Activated CD8-positive, alpha-beta T cell treated with anti-CD3 and anti-CD28 coated beads for 36 hours (primary cell): ENCODE measurements around the gene GCFC2. TPM values are rescaled to one million over a fixed set of nuclear protein-coding genes. Genes with fewer than 3 reads are reported as not detected.

Source experiments
- ATAC-seq: fragments of 200-7000 bp; cut with Tn5 transposase; one replicate; pipeline ENCODE4 v1.10.0; 2021; ENCODE audit warnings: mild to moderate bottlenecking, moderate library complexity
- CTCF ChIA-PET: fragments of 350-600 bp; sonication (Branson Sonifier 250); formaldehyde crosslinking; loops from one replicate; lab custom pipeline; 2021; ENCODE audit warnings: antibody characterized with exemption; lab: Charles Lee
- POLR2A ChIA-PET: fragments of 350-600 bp; sonication (Branson Sonifier 250); formaldehyde crosslinking; loops from one replicate; lab custom pipeline; 2021; ENCODE audit warnings: antibody characterized with exemption; lab: Charles Lee
- DNase-seq: peaks from one replicate; pipeline ENCODE4 v3.0.0-alpha.2; 2020
- H3K27ac Mint-ChIP-seq: one replicate; pipeline ENCODE4 v1.8.0; 2021; ENCODE audit warnings: mild to moderate bottlenecking, mixed read lengths
- H3K27me3 Mint-ChIP-seq: one replicate; pipeline ENCODE4 v1.8.0; 2021; ENCODE audit warnings: mixed read lengths
- H3K36me3 Mint-ChIP-seq: one replicate; pipeline ENCODE4 v1.8.0; 2021; ENCODE audit warnings: low read depth, mixed read lengths
- H3K4me1 Mint-ChIP-seq: one replicate; pipeline ENCODE4 v1.8.0; 2021; ENCODE audit warnings: low read depth, mixed read lengths
- H3K4me3 Mint-ChIP-seq: one replicate; pipeline ENCODE4 v1.8.0; 2021; ENCODE audit warnings: mild to moderate bottlenecking, moderate library complexity, mixed read lengths
- H3K9me3 Mint-ChIP-seq: one replicate; pipeline ENCODE4 v1.8.0; 2021; ENCODE audit warnings: mixed read lengths
- intact Hi-C: fragments of 100-400 bp; cut with micrococcal nuclease; formaldehyde crosslinking; loops from one replicate; pipeline ENCODE4 v1.10.0; 2022
- total RNA-seq, 2 experiments: library from RNA; stranded (reverse); gene quantifications; one replicate each; pipeline ENCODE4 v1.2.3, GENCODE V29; 2021
- TF ChIP-seq, protein P1 (sequence below): fragments of 200-600 bp; IDR thresholded peaks from one replicate; pipeline ENCODE4 v1.8.0; 2022; ENCODE audit warnings: antibody characterized with exemption, mild to moderate bottlenecking

Gene GCFC2
- total RNA-seq, 2 experiments from 2014 or later = 29.8 to 36.1 TPM

DNA sequence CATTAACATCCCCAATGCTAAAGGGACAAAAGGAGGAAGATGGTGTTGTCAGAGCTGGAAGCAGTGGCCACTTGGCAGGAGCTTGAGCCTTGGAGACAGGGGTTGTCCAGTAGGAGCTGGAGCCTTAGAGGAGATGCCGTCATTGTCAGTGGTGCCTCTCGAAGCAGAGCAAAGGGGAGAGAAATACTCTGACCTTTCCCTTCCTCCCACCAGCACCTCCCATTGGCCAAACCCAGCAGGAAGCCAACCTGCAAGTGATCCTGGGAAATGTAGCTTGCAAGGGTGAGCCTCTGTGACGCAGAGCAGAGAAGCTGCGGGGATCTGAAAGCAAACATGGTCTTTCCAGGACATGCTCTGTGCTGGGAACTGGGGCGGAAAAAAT, 97.9 kb downstream of the GCFC2 start:
- POLR2A ChIA-PET = interaction anchor here (0.8 kb wide), 1 partner anchor 134 kb away, joined by 3 read pairs; no protein-coding TSS in a partner anchor
- H3K9me3 Mint-ChIP-seq = no peaks in the 10 kb centered on the region
- DNase-seq = no peak

More for the DNA sequence above, 97.9 kb downstream of the GCFC2 start:
- Mint-ChIP-seq H3K4me1 (peaks cover 3% of the 10 kb centered on the region), H3K27me3 (peaks cover 42% of the 10 kb centered on the region), H3K27ac (no peak overlapping the region), H3K36me3 (no peaks in the 10 kb centered on the region), H3K4me3 (no peak overlapping the region)
- CTCF ChIA-PET = interaction anchor here (2.0 to 2.3 kb wide), 2 partner anchors 15 to 27 kb away, joined by 7 to 8 read pairs; no protein-coding TSS in a partner anchor
- TF ChIP-seq, protein P1, sequence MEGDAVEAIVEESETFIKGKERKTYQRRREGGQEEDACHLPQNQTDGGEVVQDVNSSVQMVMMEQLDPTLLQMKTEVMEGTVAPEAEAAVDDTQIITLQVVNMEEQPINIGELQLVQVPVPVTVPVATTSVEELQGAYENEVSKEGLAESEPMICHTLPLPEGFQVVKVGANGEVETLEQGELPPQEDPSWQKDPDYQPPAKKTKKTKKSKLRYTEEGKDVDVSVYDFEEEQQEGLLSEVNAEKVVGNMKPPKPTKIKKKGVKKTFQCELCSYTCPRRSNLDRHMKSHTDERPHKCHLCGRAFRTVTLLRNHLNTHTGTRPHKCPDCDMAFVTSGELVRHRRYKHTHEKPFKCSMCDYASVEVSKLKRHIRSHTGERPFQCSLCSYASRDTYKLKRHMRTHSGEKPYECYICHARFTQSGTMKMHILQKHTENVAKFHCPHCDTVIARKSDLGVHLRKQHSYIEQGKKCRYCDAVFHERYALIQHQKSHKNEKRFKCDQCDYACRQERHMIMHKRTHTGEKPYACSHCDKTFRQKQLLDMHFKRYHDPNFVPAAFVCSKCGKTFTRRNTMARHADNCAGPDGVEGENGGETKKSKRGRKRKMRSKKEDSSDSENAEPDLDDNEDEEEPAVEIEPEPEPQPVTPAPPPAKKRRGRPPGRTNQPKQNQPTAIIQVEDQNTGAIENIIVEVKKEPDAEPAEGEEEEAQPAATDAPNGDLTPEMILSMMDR = no peak
- no peak for ATAC-seq
- intact Hi-C loops = no loop called here

Other genes with a start within 250 kb of the GCFC2 start
- under 1 TPM in 1 of 2 experiments, not detected in 1; 0.43 TPM for gene EVA1A, start 150.0 kb downstream of the GCFC2 start, total RNA-seq
- 10 to 100 TPM; 64.3 to 75.4 TPM for gene MRPL19, start 64.1 kb downstream of the GCFC2 start, total RNA-seq